ENCODE measurements around the gene DNAL4.

DNAL4 gene

GRCh38 chr22:38839686-38840085 lies 45.7 kb upstream of the DNAL4 start:
- H3K9me3 ChIP-seq (ENCODE audit: control extremely low read depth in 1 of 5, control insufficient read depth in 4 of 5, insufficient read depth in 2 of 5, low read depth in 1 of 5, low read length in 4 of 5), result no peaks in the 10 kb centered on the region
- WGBS (ENCODE audit: insufficient coverage), result no CpG with 5 or more reads among the region's 1 CpG
- H3K4me1 ChIP-seq (ENCODE audit: control extremely low read depth in 1 of 4, control insufficient read depth in 4 of 4, insufficient read depth in 4 of 4, low read length in 3 of 4), result peaks cover 0 to 21% (median 15%) of the 10 kb centered on the region in 4 experiments
- ChIA-PET CTCF (interaction anchor here (0.8 to 1.6 kb wide), 3 partner anchors 11 to 71 kb away, joined by 3 to 5 read pairs (median 4); no protein-coding TSS in a partner anchor), POLR2A (interaction anchor here (0.6 kb wide), 1 partner anchor 560 kb away, joined by 3 read pairs; no protein-coding TSS in a partner anchor)
- no peak overlapping the region for H3K4me3 ChIP-seq (ENCODE audit: control insufficient read depth in 1 of 7, extremely low read depth in 1 of 7, insufficient read depth in 4 of 7, low read depth in 2 of 7, low read length in 6 of 7)
- no peak for DNase-seq
- H3K36me3 ChIP-seq (ENCODE audit: control insufficient read depth in 4 of 4, insufficient read depth in 4 of 4, low read length in 3 of 4), result no peaks in the 10 kb centered on the region
- H3K27me3 ChIP-seq (replicated peaks in 2 of 5; ENCODE audit: control insufficient read depth in 4 of 5, insufficient read depth in 5 of 5, low read length in 4 of 5), result peaks cover 0 to 32% (median 22%) of the 10 kb centered on the region in 5 experiments
- H3K27ac ChIP-seq (ENCODE audit: insufficient read depth in 1 of 2, low read depth in 1 of 2, low read length in 2 of 2, poor library complexity in 1 of 2, severe bottlenecking in 2 of 2), result no peak overlapping the region

GRCh38 chr22:38837414-38837928 lies 43.5 kb upstream of the DNAL4 start:
- no peak for DNase-seq
- peaks cover 0 to 21% (median 11%) of the 10 kb centered on the region in 5 experiments for H3K27me3 ChIP-seq (replicated peaks in 2 of 5; ENCODE audit: control insufficient read depth in 4 of 5, insufficient read depth in 5 of 5, low read length in 4 of 5)
- no peak overlapping the region for H3K27ac ChIP-seq (ENCODE audit: insufficient read depth in 1 of 2, low read depth in 1 of 2, low read length in 2 of 2, poor library complexity in 1 of 2, severe bottlenecking in 2 of 2)
- 100% methylated on average over 1 of the region's 6 CpGs for WGBS (ENCODE audit: insufficient coverage)
- ChIA-PET CTCF (interaction anchor here (1.0 to 1.2 kb wide), 3 partner anchors 10 to 69 kb away, joined by 3 to 6 read pairs (median 3); no protein-coding TSS in a partner anchor), POLR2A (interaction anchor here (0.6 kb wide), 1 partner anchor 44 kb away, joined by 4 read pairs; no protein-coding TSS in a partner anchor)
- no peaks in the 10 kb centered on the region for H3K36me3 ChIP-seq (ENCODE audit: control insufficient read depth in 4 of 4, insufficient read depth in 4 of 4, low read length in 3 of 4)
- no peak overlapping the region for H3K4me3 ChIP-seq (ENCODE audit: control insufficient read depth in 1 of 7, extremely low read depth in 1 of 7, insufficient read depth in 4 of 7, low read depth in 2 of 7, low read length in 6 of 7)
- H3K9me3 ChIP-seq (ENCODE audit: control extremely low read depth in 1 of 5, control insufficient read depth in 4 of 5, insufficient read depth in 2 of 5, low read depth in 1 of 5, low read length in 4 of 5), result no peaks in the 10 kb centered on the region
- peaks cover 0 to 9% (median 4%) of the 10 kb centered on the region in 4 experiments for H3K4me1 ChIP-seq (ENCODE audit: control extremely low read depth in 1 of 4, control insufficient read depth in 4 of 4, insufficient read depth in 4 of 4, low read length in 3 of 4)

DNA sequence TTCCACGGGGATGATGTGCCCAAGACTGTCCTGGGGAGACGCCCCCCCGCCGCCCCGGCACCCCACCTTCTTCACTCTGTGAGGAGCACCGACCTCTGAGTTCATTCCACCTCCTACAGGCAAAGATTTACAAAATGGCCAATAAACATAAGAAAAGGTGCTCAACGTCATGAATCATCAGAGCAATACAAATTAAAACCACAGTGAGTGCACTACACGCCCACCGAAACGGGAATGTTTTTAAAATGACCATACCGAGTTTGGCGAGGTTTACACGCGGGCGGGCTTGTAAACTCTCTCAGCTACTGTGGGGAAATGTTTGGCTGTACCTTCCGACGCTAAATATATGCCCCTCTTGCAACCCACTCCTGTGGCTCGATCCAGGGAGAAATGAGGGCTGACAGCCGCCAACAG lies 42.0 kb upstream of the DNAL4 start:
- Histone ChIP-seq H3K4me3 (ENCODE audit: control insufficient read depth in 1 of 7, extremely low read depth in 1 of 7, insufficient read depth in 4 of 7, low read depth in 2 of 7, low read length in 6 of 7) (no peak overlapping the region), H3K36me3 (ENCODE audit: control insufficient read depth in 4 of 4, insufficient read depth in 4 of 4, low read length in 3 of 4) (no peaks in the 10 kb centered on the region), H3K4me1 (ENCODE audit: control extremely low read depth in 1 of 4, control insufficient read depth in 4 of 4, insufficient read depth in 4 of 4, low read length in 3 of 4) (peaks cover 0 to 3% (median under 1%) of the 10 kb centered on the region in 4 experiments), H3K9me3 (ENCODE audit: control extremely low read depth in 1 of 5, control insufficient read depth in 4 of 5, insufficient read depth in 2 of 5, low read depth in 1 of 5, low read length in 4 of 5) (no peaks in the 10 kb centered on the region), H3K27ac (ENCODE audit: insufficient read depth in 1 of 2, low read depth in 1 of 2, low read length in 2 of 2, poor library complexity in 1 of 2, severe bottlenecking in 2 of 2) (no peak overlapping the region), H3K27me3 (replicated peaks in 2 of 5; ENCODE audit: control insufficient read depth in 4 of 5, insufficient read depth in 5 of 5, low read length in 4 of 5) (peaks cover 0 to 11% (median 2%) of the 10 kb centered on the region in 5 experiments)
- ChIA-PET POLR2A (no interaction called here), CTCF (no interaction called here)
- 94% methylated on average over 5 of the region's 19 CpGs for WGBS (ENCODE audit: insufficient coverage)
- DNase-seq, result no peak

DNA sequence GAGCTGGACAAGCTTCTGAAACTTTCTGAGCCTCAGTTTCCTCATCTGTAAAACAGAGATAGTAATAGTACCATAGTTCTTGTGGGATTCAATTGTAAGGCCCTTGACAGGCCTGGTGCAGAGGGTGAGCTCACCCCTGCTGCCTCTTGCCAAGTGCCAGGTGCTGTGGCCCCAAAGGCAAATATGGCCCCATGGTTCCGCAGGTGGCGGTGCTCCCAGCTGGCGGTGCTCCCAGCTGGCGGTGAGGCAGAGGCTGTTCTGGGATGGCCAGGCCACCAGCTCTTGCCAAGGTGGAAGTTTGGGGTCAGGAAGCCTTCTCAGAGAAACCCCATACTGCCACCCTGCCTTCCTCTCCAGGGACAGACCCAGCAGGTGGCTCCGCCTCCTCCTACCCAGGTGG lies 41.0 kb upstream of the DNAL4 start:
- no peak for DNase-seq
- Histone ChIP-seq H3K36me3 (ENCODE audit: control insufficient read depth in 4 of 4, insufficient read depth in 4 of 4, low read length in 3 of 4) (no peaks in the 10 kb centered on the region), H3K4me1 (ENCODE audit: control extremely low read depth in 1 of 4, control insufficient read depth in 4 of 4, insufficient read depth in 4 of 4, low read length in 3 of 4) (peaks cover 0 to 3% (median 0%) of the 10 kb centered on the region in 4 experiments), H3K27ac (ENCODE audit: insufficient read depth in 1 of 2, low read depth in 1 of 2, low read length in 2 of 2, poor library complexity in 1 of 2, severe bottlenecking in 2 of 2) (no peak overlapping the region), H3K9me3 (ENCODE audit: control extremely low read depth in 1 of 5, control insufficient read depth in 4 of 5, insufficient read depth in 2 of 5, low read depth in 1 of 5, low read length in 4 of 5) (no peaks in the 10 kb centered on the region), H3K27me3 (replicated peaks in 2 of 5; ENCODE audit: control insufficient read depth in 4 of 5, insufficient read depth in 5 of 5, low read length in 4 of 5) (peaks cover 0 to 6% (median 0%) of the 10 kb centered on the region in 5 experiments), H3K4me3 (ENCODE audit: control insufficient read depth in 1 of 7, extremely low read depth in 1 of 7, insufficient read depth in 4 of 7, low read depth in 2 of 7, low read length in 6 of 7) (no peak overlapping the region)
- ChIA-PET POLR2A (no interaction called here), CTCF (no interaction called here)
- WGBS (ENCODE audit: insufficient coverage), result 100% methylated on average over 4 of the region's 5 CpGs

DNA sequence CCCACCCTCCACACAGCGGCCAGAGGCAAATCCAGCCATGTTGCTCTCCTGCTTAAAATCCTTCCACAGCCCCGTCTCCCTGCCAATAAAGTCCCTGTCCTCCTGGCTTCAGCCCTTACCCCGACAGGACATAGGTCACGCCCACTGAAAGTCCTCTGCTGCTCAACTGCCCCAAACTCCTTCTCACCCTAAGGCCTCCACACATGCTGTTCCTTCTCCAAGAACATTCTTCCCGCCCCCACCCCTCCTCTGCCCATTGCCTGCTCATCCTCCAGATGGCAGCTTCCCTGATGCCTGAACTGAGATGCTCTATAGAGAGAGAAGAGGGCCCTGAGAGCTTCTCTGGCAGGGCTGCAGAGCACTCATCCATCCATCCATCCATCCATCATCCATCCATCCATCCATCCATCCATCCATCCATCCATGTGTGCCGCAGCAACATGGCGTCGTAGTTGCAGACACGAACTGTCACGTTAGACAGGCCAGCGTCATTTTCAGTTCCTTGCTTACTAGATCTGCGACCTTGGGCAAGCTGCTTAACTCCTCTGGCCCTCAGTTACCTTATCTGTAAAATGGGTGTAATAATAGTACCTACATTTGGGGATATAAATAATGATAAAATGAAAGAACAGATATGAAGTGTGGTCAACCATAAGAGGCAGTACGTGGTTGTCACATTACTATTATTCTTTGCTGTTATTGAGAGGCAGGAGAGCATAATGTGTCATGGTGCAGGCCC lies 40.4 kb upstream of the DNAL4 start:
- Histone ChIP-seq H3K4me1 (ENCODE audit: control extremely low read depth in 1 of 4, control insufficient read depth in 4 of 4, insufficient read depth in 4 of 4, low read length in 3 of 4) (peaks cover 0 to 3% (median 0%) of the 10 kb centered on the region in 4 experiments), H3K36me3 (ENCODE audit: control insufficient read depth in 4 of 4, insufficient read depth in 4 of 4, low read length in 3 of 4) (no peaks in the 10 kb centered on the region), H3K27me3 (replicated peaks in 2 of 5; ENCODE audit: control insufficient read depth in 4 of 5, insufficient read depth in 5 of 5, low read length in 4 of 5) (peaks cover 0 to 6% (median 0%) of the 10 kb centered on the region in 5 experiments), H3K4me3 (ENCODE audit: control insufficient read depth in 1 of 7, extremely low read depth in 1 of 7, insufficient read depth in 4 of 7, low read depth in 2 of 7, low read length in 6 of 7) (no peak overlapping the region), H3K9me3 (ENCODE audit: control extremely low read depth in 1 of 5, control insufficient read depth in 4 of 5, insufficient read depth in 2 of 5, low read depth in 1 of 5, low read length in 4 of 5) (no peaks in the 10 kb centered on the region), H3K27ac (ENCODE audit: insufficient read depth in 1 of 2, low read depth in 1 of 2, low read length in 2 of 2, poor library complexity in 1 of 2, severe bottlenecking in 2 of 2) (no peak overlapping the region)
- no peak for DNase-seq
- CTCF ChIA-PET, result interaction anchor here (0.7 to 1.1 kb wide), 2 partner anchors 9 to 368 kb away, joined by 3 read pairs; no protein-coding TSS in a partner anchor
- WGBS (ENCODE audit: insufficient coverage), result 97% methylated on average over 7 of the region's 13 CpGs
- POLR2A ChIA-PET, result no interaction called here

DNA sequence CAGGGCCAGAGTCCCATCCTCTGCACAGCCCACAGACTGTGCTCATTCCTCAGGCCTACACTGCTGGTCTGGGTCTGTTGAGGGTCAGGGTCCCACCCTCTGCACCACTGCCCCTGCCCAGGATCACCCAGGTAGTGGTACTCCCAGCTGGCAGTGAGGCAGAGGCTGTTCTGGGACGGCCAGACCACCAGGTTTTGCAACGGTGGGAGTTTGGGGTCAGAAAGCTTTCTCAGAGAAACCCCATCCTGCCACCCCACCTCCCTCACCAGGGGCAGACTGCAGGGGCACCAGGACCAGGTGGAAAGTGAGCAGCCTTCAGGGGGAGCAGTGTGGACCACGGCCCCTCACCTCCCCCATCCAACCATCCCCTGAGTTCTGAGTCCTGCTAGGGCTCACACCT lies 39.1 kb upstream of the DNAL4 start:
- CTCF ChIA-PET, result no interaction called here
- WGBS (ENCODE audit: insufficient coverage), result no CpG with 5 or more reads among the region's 3 CpGs
- H3K27me3 ChIP-seq (replicated peaks in 2 of 5; ENCODE audit: control insufficient read depth in 4 of 5, insufficient read depth in 5 of 5, low read length in 4 of 5), result peaks cover 0 to 6% (median 0%) of the 10 kb centered on the region in 5 experiments
- H3K27ac ChIP-seq (ENCODE audit: insufficient read depth in 1 of 2, low read depth in 1 of 2, low read length in 2 of 2, poor library complexity in 1 of 2, severe bottlenecking in 2 of 2), result no peak overlapping the region
- no peaks in the 10 kb centered on the region for H3K4me1 ChIP-seq (ENCODE audit: control extremely low read depth in 1 of 4, control insufficient read depth in 4 of 4, insufficient read depth in 4 of 4, low read length in 3 of 4)
- POLR2A ChIA-PET, result no interaction called here
- H3K9me3 ChIP-seq (ENCODE audit: control extremely low read depth in 1 of 5, control insufficient read depth in 4 of 5, insufficient read depth in 2 of 5, low read depth in 1 of 5, low read length in 4 of 5), result no peaks in the 10 kb centered on the region
- no peaks in the 10 kb centered on the region for H3K36me3 ChIP-seq (ENCODE audit: control insufficient read depth in 4 of 4, insufficient read depth in 4 of 4, low read length in 3 of 4)
- DNase-seq, result no peak
- no peak overlapping the region for H3K4me3 ChIP-seq (ENCODE audit: control insufficient read depth in 1 of 7, extremely low read depth in 1 of 7, insufficient read depth in 4 of 7, low read depth in 2 of 7, low read length in 6 of 7)

Data from common myeloid progenitor, CD34-positive (primary cell).